Measurements from ENCODE around the gene ALPK3. TPM values are rescaled to one million over a fixed set of nuclear protein-coding genes. Genes with fewer than 3 reads are reported as not detected.

ALPK3 gene
- total and polyA plus RNA-seq, 4 experiments from 2014 or later, result 0.01 to 0.58 (median 0.26) TPM; not detected in 1

- Mint-ChIP-seq H3K4me3 (no peak overlapping the region), H3K27ac (no peak overlapping the region), H3K36me3 (no peaks in the 10 kb centered on the region), H3K9me3 (no peaks in the 10 kb centered on the region), H3K27me3 (no peaks in the 10 kb centered on the region), H3K4me1 (no peaks in the 10 kb centered on the region)
- Histone ChIP-seq H3K27me3 (ENCODE audit: insufficient read depth, low read length) (no peaks in the 10 kb centered on the region), H3K27ac (ENCODE audit: low read depth, low read length) (no peak overlapping the region), H3K9me3 (ENCODE audit: control insufficient read depth in 1 of 2, low read length in 2 of 2) (no peaks in the 10 kb centered on the region), H3K36me3 (ENCODE audit: insufficient read depth, low read length) (no peaks in the 10 kb centered on the region), H3K4me3 (ENCODE audit: low read length in 2 of 2) (no peak overlapping the region), H3K4me1 (ENCODE audit: insufficient read depth, low read length) (no peaks in the 10 kb centered on the region)
- CTCF ChIA-PET (ENCODE audit: partially characterized antibody), result no interaction called here
- POLR2A ChIA-PET (ENCODE audit: partially characterized antibody), result no interaction called here
- intact Hi-C loops (cut with micrococcal nuclease), result no loop called here
- DNase-seq, result no peak
Observed at GRCh38 chr15:84858231-84858630, 41.1 kb downstream of the ALPK3 start.

GRCh38 chr15:84859144-84859543 lies 42.0 kb downstream of the ALPK3 start:
- Mint-ChIP-seq H3K4me3 (no peak overlapping the region), H3K27ac (no peak overlapping the region), H3K36me3 (no peaks in the 10 kb centered on the region), H3K4me1 (no peaks in the 10 kb centered on the region), H3K9me3 (no peaks in the 10 kb centered on the region), H3K27me3 (no peaks in the 10 kb centered on the region)
- ChIA-PET CTCF (ENCODE audit: partially characterized antibody) (no interaction called here), POLR2A (ENCODE audit: partially characterized antibody) (no interaction called here)
- Histone ChIP-seq H3K36me3 (ENCODE audit: insufficient read depth, low read length) (no peaks in the 10 kb centered on the region), H3K4me1 (ENCODE audit: insufficient read depth, low read length) (no peaks in the 10 kb centered on the region), H3K27me3 (ENCODE audit: insufficient read depth, low read length) (no peaks in the 10 kb centered on the region), H3K4me3 (ENCODE audit: low read length in 2 of 2) (no peak overlapping the region), H3K27ac (ENCODE audit: low read depth, low read length) (no peak overlapping the region), H3K9me3 (ENCODE audit: control insufficient read depth in 1 of 2, low read length in 2 of 2) (no peaks in the 10 kb centered on the region)
- intact Hi-C loops (cut with micrococcal nuclease), result no loop called here
- DNase-seq, result no peak

GRCh38 chr15:84859651-84860050 lies 42.5 kb downstream of the ALPK3 start:
- no peaks in the 10 kb centered on the region for H3K4me1 ChIP-seq (ENCODE audit: insufficient read depth, low read length)
- no peaks in the 10 kb centered on the region for H3K36me3 Mint-ChIP-seq
- H3K27me3 Mint-ChIP-seq, result no peaks in the 10 kb centered on the region
- no peak overlapping the region for H3K27ac Mint-ChIP-seq
- H3K27ac ChIP-seq (ENCODE audit: low read depth, low read length), result no peak overlapping the region
- H3K4me1 Mint-ChIP-seq, result no peaks in the 10 kb centered on the region
- DNase-seq, result no peak
- no peak overlapping the region for H3K4me3 ChIP-seq (ENCODE audit: low read length in 2 of 2)
- no peaks in the 10 kb centered on the region for H3K9me3 ChIP-seq (ENCODE audit: control insufficient read depth in 1 of 2, low read length in 2 of 2)
- ChIA-PET CTCF (ENCODE audit: partially characterized antibody) (no interaction called here), POLR2A (ENCODE audit: partially characterized antibody) (no interaction called here)
- no peaks in the 10 kb centered on the region for H3K27me3 ChIP-seq (ENCODE audit: insufficient read depth, low read length)
- H3K9me3 Mint-ChIP-seq, result no peaks in the 10 kb centered on the region
- intact Hi-C loops (cut with micrococcal nuclease), result no loop called here
- H3K36me3 ChIP-seq (ENCODE audit: insufficient read depth, low read length), result no peaks in the 10 kb centered on the region
- H3K4me3 Mint-ChIP-seq, result no peak overlapping the region

- intact Hi-C loops (cut with micrococcal nuclease), result no loop called here
- Histone ChIP-seq H3K9me3 (ENCODE audit: control insufficient read depth in 1 of 2, low read length in 2 of 2) (no peaks in the 10 kb centered on the region), H3K27ac (ENCODE audit: low read depth, low read length) (no peak overlapping the region), H3K27me3 (ENCODE audit: insufficient read depth, low read length) (no peaks in the 10 kb centered on the region), H3K36me3 (ENCODE audit: insufficient read depth, low read length) (no peaks in the 10 kb centered on the region), H3K4me1 (ENCODE audit: insufficient read depth, low read length) (no peaks in the 10 kb centered on the region), H3K4me3 (ENCODE audit: low read length in 2 of 2) (no peak overlapping the region)
- no peak for DNase-seq
- POLR2A ChIA-PET (ENCODE audit: partially characterized antibody), result interaction anchor here (1.1 kb wide), 1 partner anchor 16 kb away, joined by 3 read pairs; no protein-coding TSS in a partner anchor
- H3K9me3 Mint-ChIP-seq, result no peaks in the 10 kb centered on the region
- no peak overlapping the region for H3K4me3 Mint-ChIP-seq
- no peaks in the 10 kb centered on the region for H3K4me1 Mint-ChIP-seq
- no peaks in the 10 kb centered on the region for H3K36me3 Mint-ChIP-seq
- no peak overlapping the region for H3K27ac Mint-ChIP-seq
- no peaks in the 10 kb centered on the region for H3K27me3 Mint-ChIP-seq
- CTCF ChIA-PET (ENCODE audit: partially characterized antibody), result no interaction called here
Observed at GRCh38 chr15:84861781-84862180, 44.6 kb downstream of the ALPK3 start.

- no peaks in the 10 kb centered on the region for H3K9me3 Mint-ChIP-seq
- no peak overlapping the region for H3K4me3 Mint-ChIP-seq
Observed at GRCh38 chr15:84862214-84862975, 45.2 kb downstream of the ALPK3 start.

GRCh38 chr15:84863565-84864443 lies 46.6 kb downstream of the ALPK3 start:
- Histone ChIP-seq H3K27me3 (ENCODE audit: insufficient read depth, low read length) (no peaks in the 10 kb centered on the region), H3K4me3 (ENCODE audit: low read length in 2 of 2) (no peak overlapping the region), H3K27ac (ENCODE audit: low read depth, low read length) (no peak overlapping the region), H3K4me1 (ENCODE audit: insufficient read depth, low read length) (no peaks in the 10 kb centered on the region), H3K9me3 (ENCODE audit: control insufficient read depth in 1 of 2, low read length in 2 of 2) (no peaks in the 10 kb centered on the region), H3K36me3 (ENCODE audit: insufficient read depth, low read length) (no peaks in the 10 kb centered on the region)
- no peak for DNase-seq
- ChIA-PET CTCF (ENCODE audit: partially characterized antibody) (interaction anchor here (1.0 to 1.5 kb wide), 3 partner anchors 9 to 84 kb away, joined by 4 to 5 read pairs (median 5); no protein-coding TSS in a partner anchor), POLR2A (ENCODE audit: partially characterized antibody) (no interaction called here)
- Mint-ChIP-seq H3K27me3 (no peaks in the 10 kb centered on the region), H3K27ac (no peak overlapping the region), H3K9me3 (no peaks in the 10 kb centered on the region), H3K36me3 (no peaks in the 10 kb centered on the region), H3K4me1 (no peaks in the 10 kb centered on the region), H3K4me3 (no peak overlapping the region)
- intact Hi-C loops (cut with micrococcal nuclease), result no loop called here

More at GRCh38 chr15:84862214-84862975, 45.2 kb downstream of the ALPK3 start:
- H3K36me3 Mint-ChIP-seq, result no peaks in the 10 kb centered on the region
- H3K27me3 Mint-ChIP-seq, result no peaks in the 10 kb centered on the region
- Histone ChIP-seq H3K4me1 (ENCODE audit: insufficient read depth, low read length) (no peaks in the 10 kb centered on the region), H3K27ac (ENCODE audit: low read depth, low read length) (no peak overlapping the region), H3K4me3 (ENCODE audit: low read length in 2 of 2) (no peak overlapping the region), H3K36me3 (ENCODE audit: insufficient read depth, low read length) (no peaks in the 10 kb centered on the region), H3K9me3 (ENCODE audit: control insufficient read depth in 1 of 2, low read length in 2 of 2) (no peaks in the 10 kb centered on the region), H3K27me3 (ENCODE audit: insufficient read depth, low read length) (no peaks in the 10 kb centered on the region)
- intact Hi-C loops (cut with micrococcal nuclease), result no loop called here
- CTCF ChIA-PET (ENCODE audit: partially characterized antibody), result no interaction called here
- POLR2A ChIA-PET (ENCODE audit: partially characterized antibody), result interaction anchor here (1.1 kb wide), 1 partner anchor 15 kb away, joined by 3 read pairs; no protein-coding TSS in a partner anchor
- H3K27ac Mint-ChIP-seq, result peak overlapping the region in 1 of 7 donors; percentile 48
- H3K4me1 Mint-ChIP-seq, result no peaks in the 10 kb centered on the region
- no peak for DNase-seq

GRCh38 chr15:84864444-84864795 lies 47.3 kb downstream of the ALPK3 start:
- Mint-ChIP-seq H3K27me3 (no peaks in the 10 kb centered on the region), H3K4me3 (no peak overlapping the region), H3K36me3 (no peaks in the 10 kb centered on the region), H3K27ac (no peak overlapping the region), H3K4me1 (no peaks in the 10 kb centered on the region), H3K9me3 (no peaks in the 10 kb centered on the region)
- H3K9me3 ChIP-seq (ENCODE audit: control insufficient read depth in 1 of 2, low read length in 2 of 2), result no peaks in the 10 kb centered on the region
- DNase-seq, result no peak
- H3K27me3 ChIP-seq (ENCODE audit: insufficient read depth, low read length), result no peaks in the 10 kb centered on the region
- H3K4me1 ChIP-seq (ENCODE audit: insufficient read depth, low read length), result no peaks in the 10 kb centered on the region
- intact Hi-C loops (cut with micrococcal nuclease), result no loop called here
- H3K36me3 ChIP-seq (ENCODE audit: insufficient read depth, low read length), result no peaks in the 10 kb centered on the region
- ChIA-PET CTCF (ENCODE audit: partially characterized antibody) (interaction anchor here (1.0 to 1.5 kb wide), 3 partner anchors 8 to 83 kb away, joined by 4 to 5 read pairs (median 5); no protein-coding TSS in a partner anchor), POLR2A (ENCODE audit: partially characterized antibody) (no interaction called here)
- H3K4me3 ChIP-seq (ENCODE audit: low read length in 2 of 2), result no peak overlapping the region
- H3K27ac ChIP-seq (ENCODE audit: low read depth, low read length), result no peak overlapping the region
